ENCODE results near the gene CCNB1. TPM values are rescaled to one million over a fixed set of nuclear protein-coding genes. Genes with fewer than 3 reads are reported as not detected.
"Not testable (repeated sequence)": the region's sequence is repeated elsewhere in the genome, so short reads cannot be mapped to it uniquely, and the experiment has no call there.

The CCNB1 gene
- 70.8 TPM for polyA plus RNA-seq (2012; ENCODE audit: missing spikeins)

GRCh38 chr5:69166686-69167492 is at the start of gene CCNB1:
Gene CCNB1 (plus strand): TSS chr5:69167150. CDS start chr5:69167263, 113 bp downstream.
- DNase-seq (ENCODE audit: insufficient read length) (peak; percentile 98), FAIRE-seq (peak; percentile 99)
- TF ChIP-seq TAF1 (IDR thresholded peaks at IDR 0.05; ENCODE audit: borderline replicate concordance, low read depth, low read length): peak; percentile 61; the same call in 1 of the 2 replicates
- TF ChIP-seq POLR2A (IDR thresholded peaks at IDR 0.05; ENCODE audit: low read depth, low read length): peak; percentile 73
- TF ChIP-seq POLR2AphosphoS5 (IDR thresholded peaks at IDR 0.05; ENCODE audit: low read depth, low read length): peak; percentile 57; the same call in 1 of the 2 replicates

GRCh38 chr5:69129413-69129812 is 37.5 kb upstream of the CCNB1 start:
- no peak for FAIRE-seq
- no peak for DNase-seq (ENCODE audit: insufficient read length)
- TF ChIP-seq TAF1 (IDR thresholded peaks at IDR 0.05; ENCODE audit: borderline replicate concordance, low read depth, low read length) (no peak), POLR2A (IDR thresholded peaks at IDR 0.05; ENCODE audit: low read depth, low read length) (no peak), POLR2AphosphoS5 (IDR thresholded peaks at IDR 0.05; ENCODE audit: low read depth, low read length) (no peak)

- TF ChIP-seq TAF1 (IDR thresholded peaks at IDR 0.05; ENCODE audit: borderline replicate concordance, low read depth, low read length): no peak
- no peak for TF ChIP-seq POLR2AphosphoS5 (IDR thresholded peaks at IDR 0.05; ENCODE audit: low read depth, low read length)
- TF ChIP-seq POLR2A (IDR thresholded peaks at IDR 0.05; ENCODE audit: low read depth, low read length): no peak
- FAIRE-seq: no peak
- no peak for DNase-seq (ENCODE audit: insufficient read length)
Measured at GRCh38 chr5:69130241-69130640, 36.7 kb upstream of the CCNB1 start.

GRCh38 chr5:69131304-69131703 is 35.6 kb upstream of the CCNB1 start:
- TF ChIP-seq TAF1 (IDR thresholded peaks at IDR 0.05; ENCODE audit: borderline replicate concordance, low read depth, low read length) (no peak), POLR2A (IDR thresholded peaks at IDR 0.05; ENCODE audit: low read depth, low read length) (no peak), POLR2AphosphoS5 (IDR thresholded peaks at IDR 0.05; ENCODE audit: low read depth, low read length) (no peak)
- FAIRE-seq: no peak
- no peak for DNase-seq (ENCODE audit: insufficient read length)

GRCh38 chr5:69134126-69134525 is 32.8 kb upstream of the CCNB1 start:
- no peak for FAIRE-seq

GRCh38 chr5:69136293-69136692 is 30.7 kb upstream of the CCNB1 start:
- FAIRE-seq (peak; percentile 71), DNase-seq (ENCODE audit: insufficient read length) (peak; percentile 28)
- TF ChIP-seq POLR2AphosphoS5 (IDR thresholded peaks at IDR 0.05; ENCODE audit: low read depth, low read length) (no peak), TAF1 (IDR thresholded peaks at IDR 0.05; ENCODE audit: borderline replicate concordance, low read depth, low read length) (no peak), POLR2A (IDR thresholded peaks at IDR 0.05; ENCODE audit: low read depth, low read length) (no peak)

More at GRCh38 chr5:69134126-69134525, 32.8 kb upstream of the CCNB1 start:
- TF ChIP-seq TAF1 (IDR thresholded peaks at IDR 0.05; ENCODE audit: borderline replicate concordance, low read depth, low read length): no peak
- no peak for TF ChIP-seq POLR2A (IDR thresholded peaks at IDR 0.05; ENCODE audit: low read depth, low read length)
- no peak for DNase-seq (ENCODE audit: insufficient read length)

GRCh38 chr5:69137208-69137607 is 29.7 kb upstream of the CCNB1 start:
- DNase-seq (ENCODE audit: insufficient read length); FAIRE-seq: not testable (repeated sequence)

GRCh38 chr5:69137807-69138206 is 29.1 kb upstream of the CCNB1 start:
- TF ChIP-seq POLR2AphosphoS5 (IDR thresholded peaks at IDR 0.05; ENCODE audit: low read depth, low read length): no peak
- FAIRE-seq (no peak), DNase-seq (ENCODE audit: insufficient read length) (no peak)

- TF ChIP-seq POLR2AphosphoS5 (IDR thresholded peaks at IDR 0.05; ENCODE audit: low read depth, low read length): no peak
- no peak for TF ChIP-seq POLR2A (IDR thresholded peaks at IDR 0.05; ENCODE audit: low read depth, low read length)
- TF ChIP-seq TAF1 (IDR thresholded peaks at IDR 0.05; ENCODE audit: borderline replicate concordance, low read depth, low read length): no peak
- no peak for DNase-seq (ENCODE audit: insufficient read length)
Measured at GRCh38 chr5:69138766-69139165, 28.2 kb upstream of the CCNB1 start.

GRCh38 chr5:69140239-69140638 is 26.7 kb upstream of the CCNB1 start:
- DNase-seq (ENCODE audit: insufficient read length); FAIRE-seq: not testable (repeated sequence)

More at GRCh38 chr5:69138766-69139165, 28.2 kb upstream of the CCNB1 start:
- no peak for FAIRE-seq

GRCh38 chr5:69140827-69141226 is 26.1 kb upstream of the CCNB1 start:
- DNase-seq (ENCODE audit: insufficient read length) (no peak), FAIRE-seq (no peak)
- TF ChIP-seq POLR2AphosphoS5 (IDR thresholded peaks at IDR 0.05; ENCODE audit: low read depth, low read length): no peak
- TF ChIP-seq TAF1 (IDR thresholded peaks at IDR 0.05; ENCODE audit: borderline replicate concordance, low read depth, low read length): no peak
- TF ChIP-seq POLR2A (IDR thresholded peaks at IDR 0.05; ENCODE audit: low read depth, low read length): no peak

- not testable (repeated sequence) for FAIRE-seq; DNase-seq (ENCODE audit: insufficient read length)
Measured at GRCh38 chr5:69148576-69148975, 18.4 kb upstream of the CCNB1 start.

Measured in GM12892 (cell line).